Stomach (tissue), 4 donors: ENCODE results near the gene TLK1.

Source experiments
- CTCF ChIP-seq, 7 experiments: fragments of 450-650 bp in 4 of 7; fragments of 200-600 bp in 3 of 7; sonication (generic) in 3 of 7; IDR thresholded peaks; one replicate each; pipeline ENCODE4 v1.5.1; 2016 to 2019; ENCODE audit warnings: antibody characterized with exemption in 7 of 7, control low read depth in 2 of 7, mild to moderate bottlenecking in 1 of 7
- EP300 ChIP-seq: sonication (generic); formaldehyde crosslinking; IDR thresholded peaks from one replicate; pipeline ENCODE4 v1.6.1; 2017; ENCODE audit warnings: antibody characterized with exemption

- TF ChIP-seq CTCF (IDR thresholded peaks at IDR 0.05) (no peak), EP300 (no peak)
Observed at GRCh38 chr2:170966648-170967396, 193.9 kb downstream of the TLK1 start.
